GF-D8 (cell line): ENCODE data around the gene CHM.

Source experiments
- DNase-seq: peaks from one replicate; lab custom pipeline; 2025; lab: John Stamatoyannopoulos, UW

The CHM gene

DNA sequence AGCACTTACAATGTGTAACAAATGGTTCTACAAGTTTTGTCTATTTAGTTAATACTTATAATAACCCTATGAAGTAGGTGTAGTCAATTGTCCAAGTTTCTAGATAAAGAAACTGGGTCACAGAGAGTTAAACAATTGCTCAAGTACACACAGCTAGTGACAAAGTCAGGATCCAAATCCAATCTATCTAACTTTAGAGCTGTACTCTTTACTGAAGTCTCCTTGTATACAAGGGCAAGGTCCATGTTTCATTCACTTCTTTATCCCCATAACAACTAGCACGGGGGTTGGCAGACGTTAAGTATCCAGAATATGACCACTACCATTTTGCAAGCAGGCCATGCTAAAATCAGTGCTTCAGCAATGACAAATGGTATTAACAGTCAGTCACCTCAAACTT lies 141.0 kb downstream of the CHM start:
- DNase-seq, result no peak

DNA sequence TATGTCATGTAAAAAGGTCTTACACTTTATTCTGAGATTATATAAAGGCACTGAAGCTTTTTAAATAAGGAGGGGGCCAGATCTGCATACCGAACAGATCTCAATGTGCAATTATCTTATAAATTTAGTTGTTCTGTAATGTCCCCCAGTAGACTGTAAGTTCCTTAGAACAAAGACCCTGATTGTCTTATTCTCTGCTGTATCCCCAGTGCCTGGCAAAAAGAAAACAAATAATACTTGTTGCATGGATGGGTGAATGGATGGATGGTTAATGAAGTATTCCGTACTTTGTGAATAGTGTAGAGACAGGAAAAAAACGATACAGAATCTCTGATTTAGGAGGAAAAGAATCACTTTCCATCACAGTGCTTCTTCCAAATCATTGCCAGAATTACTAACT lies 141.5 kb downstream of the CHM start:
- DNase-seq, result no peak

DNA sequence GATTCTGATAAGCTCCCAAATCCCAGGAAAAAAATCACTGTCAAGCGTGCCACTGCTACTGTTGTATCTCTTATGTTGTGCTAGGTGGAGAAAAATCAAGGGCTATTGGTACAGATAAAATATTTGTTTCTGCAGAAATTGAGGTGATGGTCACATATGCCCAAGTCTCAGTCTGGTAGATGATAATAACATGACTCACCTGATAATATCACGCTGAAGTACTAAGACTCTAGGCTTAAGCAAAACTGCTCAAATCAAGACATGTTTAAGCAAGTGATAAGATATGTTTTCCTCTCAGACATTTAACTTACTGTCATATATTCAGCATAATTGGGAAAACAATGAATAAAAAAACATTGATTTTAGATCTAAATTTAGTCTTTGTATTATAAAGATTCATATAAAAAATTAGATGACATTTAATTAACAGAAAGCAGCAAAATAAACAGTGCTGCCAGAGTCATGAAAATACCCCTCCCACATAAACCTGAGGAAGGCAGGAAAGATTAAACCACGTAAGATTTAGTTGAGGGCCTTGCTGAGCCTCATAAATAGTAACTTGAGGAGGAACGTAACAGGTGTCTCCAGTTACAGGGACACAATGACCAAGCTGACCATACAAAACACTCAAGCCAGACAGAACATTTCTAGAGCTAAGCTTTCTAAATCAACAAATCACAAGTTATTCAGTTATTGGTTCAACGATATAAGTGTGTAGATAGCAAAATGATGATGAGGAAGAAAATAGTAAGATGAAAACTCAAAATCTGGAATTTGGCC lies 143.5 kb downstream of the CHM start:
- no peak for DNase-seq

GRCh38 chrX:85897362-85898126 lies 149.8 kb downstream of the CHM start:
- DNase-seq, result no peak

DNA sequence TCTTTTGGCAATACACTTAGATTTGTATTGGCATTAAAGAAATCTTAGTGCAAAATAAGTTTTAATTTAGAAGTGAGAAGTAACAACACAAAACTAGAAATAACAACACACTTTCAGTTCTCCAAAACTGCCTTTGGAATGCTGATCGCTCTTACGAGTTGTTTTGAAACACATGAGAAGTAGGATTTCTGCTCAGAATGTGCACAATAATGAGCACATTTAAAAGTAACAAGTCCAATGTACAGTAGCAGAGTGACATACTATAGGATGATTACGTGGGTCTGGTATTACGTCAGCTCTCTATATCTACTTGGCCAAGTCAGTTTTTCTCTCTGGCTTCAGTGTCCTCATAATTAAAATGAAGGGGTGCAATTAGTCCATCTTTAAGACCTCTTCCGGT lies 164.8 kb downstream of the CHM start:
- no peak for DNase-seq

GRCh38 chrX:85870585-85870984 lies 176.8 kb downstream of the CHM start:
- no peak for DNase-seq

DNA sequence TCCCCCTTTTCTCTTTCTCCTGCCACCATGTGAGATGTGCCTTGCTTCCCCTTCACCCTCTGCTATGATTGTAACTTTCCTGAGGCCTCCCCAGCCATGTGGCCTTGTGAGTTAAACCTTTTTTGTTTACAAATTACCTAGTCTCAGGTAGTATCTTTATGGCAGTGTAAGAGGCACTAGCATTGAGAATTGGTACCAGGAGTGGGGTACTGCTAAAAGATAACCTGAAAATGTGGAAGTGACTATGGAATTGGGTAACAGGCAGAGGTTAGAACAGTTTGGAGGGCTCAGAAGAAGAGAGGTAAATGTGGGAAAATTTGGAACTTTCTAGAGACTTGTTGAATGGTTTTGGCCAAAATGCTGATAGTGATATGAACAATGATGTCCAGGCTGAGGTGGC lies 182.0 kb downstream of the CHM start:
- DNase-seq, result no peak

- no peak for DNase-seq
These were observed 187.9 kb downstream of the CHM start for GRCh38 chrX:85859426-85859825.

DNA sequence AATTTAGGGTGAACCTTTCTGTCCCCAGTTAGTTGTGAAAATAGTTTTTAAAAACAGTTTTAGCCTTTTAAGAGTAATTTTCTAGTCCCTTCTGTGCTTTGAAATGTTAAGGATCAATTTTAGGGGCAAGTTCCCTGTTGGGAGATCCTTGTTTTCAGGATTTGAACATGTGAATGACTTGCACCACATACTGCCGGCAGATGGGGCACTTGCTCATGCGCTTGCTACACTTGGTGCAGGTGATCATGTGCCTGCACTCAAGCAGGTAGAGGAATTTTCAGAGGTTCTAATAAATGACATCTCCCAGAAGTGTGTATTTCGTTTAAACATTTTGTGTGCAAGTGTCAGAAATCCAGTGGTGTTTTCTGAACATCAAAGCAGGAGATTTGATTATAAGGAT lies 195.9 kb downstream of the CHM start:
- DNase-seq, result no peak

GRCh38 chrX:85836868-85837267 lies 210.5 kb downstream of the CHM start:
- DNase-seq, result no peak

DNA sequence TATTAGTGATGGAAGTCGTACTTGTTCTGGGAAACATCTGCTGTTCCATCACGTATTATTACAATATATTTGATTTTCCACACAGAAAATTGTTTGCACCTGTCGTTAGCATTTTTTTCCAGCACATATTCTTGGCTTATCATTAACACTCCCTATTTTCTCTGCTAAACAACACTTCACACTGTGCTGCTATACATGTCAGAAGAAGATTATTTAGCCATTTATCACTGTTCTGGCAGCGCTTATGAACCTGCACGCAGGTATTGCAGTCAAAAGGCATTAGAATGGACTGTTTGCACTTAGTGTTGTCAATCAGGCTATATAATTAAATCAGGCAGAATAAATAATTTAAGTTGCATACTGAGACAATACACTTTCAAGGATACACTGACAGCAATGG lies 218.6 kb downstream of the CHM start:
- DNase-seq, result no peak

- no peak for DNase-seq
These were observed 232.1 kb downstream of the CHM start for GRCh38 chrX:85815203-85815751.
